Subcutaneous adipose tissue (tissue), 4 donors: ENCODE results near the gene COL28A1. TPM values are rescaled to one million over a fixed set of nuclear protein-coding genes. Genes with fewer than 3 reads are reported as not detected.

Experiments used
- CTCF ChIP-seq: fragments of 450-650 bp; IDR thresholded peaks from one replicate; pipeline ENCODE4 v1.5.1; 2016; ENCODE audit warnings: low read depth, mild to moderate bottlenecking, control low read depth, antibody characterized with exemption, moderate library complexity
- total RNA-seq, 4 donors: library from RNA; depleted of rRNA; stranded (reverse); fragments of >200 nt; gene quantifications; one replicate each; pipeline ENCODE4 v1.1.0, GENCODE V29; 2016

Gene COL28A1
- total RNA-seq, 4 donors from 2014 or later: 0.51 to 3.2 (median 1.8) TPM

- TF ChIP-seq CTCF: no peak
Observed at GRCh38 chr7:7476381-7476780, 59.3 kb downstream of the COL28A1 start.

GRCh38 chr7:7475601-7476000 is 60.1 kb downstream of the COL28A1 start:
- no peak for TF ChIP-seq CTCF

GRCh38 chr7:7474436-7474835 is 61.2 kb downstream of the COL28A1 start:
- no peak for TF ChIP-seq CTCF

GRCh38 chr7:7454000-7454399 is 81.7 kb downstream of the COL28A1 start:
- no peak for TF ChIP-seq CTCF

GRCh38 chr7:7452652-7453051 is 83.0 kb downstream of the COL28A1 start:
- no peak for TF ChIP-seq CTCF

GRCh38 chr7:7452119-7452518 is 83.6 kb downstream of the COL28A1 start:
- no peak for TF ChIP-seq CTCF

- no peak for TF ChIP-seq CTCF
Observed at GRCh38 chr7:7449055-7449454, 86.6 kb downstream of the COL28A1 start.

- TF ChIP-seq CTCF: no peak
Observed at GRCh38 chr7:7446616-7447015, 89.1 kb downstream of the COL28A1 start.
